Stimulated activated CD8-positive, alpha-beta memory T cell treated with anti-CD3 and anti-CD28 coated beads, Interleukin-4, amount 100 ng/mL, for 24 hours (primary cell): ENCODE results near the gene ACSS3.

Source experiments
- DNase-seq: peaks from one replicate; pipeline ENCODE4 v3.0.0-alpha.2; 2020; ENCODE audit warnings: low read depth

The ACSS3 gene

GRCh38 chr12:81231574-81232368 lies 153.9 kb downstream of the ACSS3 start:
- DNase-seq = no peak

- DNase-seq = no peak
These were observed 167.6 kb downstream of the ACSS3 start for GRCh38 chr12:81245458-81245857.

GRCh38 chr12:81245907-81246570 lies 168.2 kb downstream of the ACSS3 start:
- DNase-seq = no peak

- no peak for DNase-seq
These were observed 172.1 kb downstream of the ACSS3 start for GRCh38 chr12:81249976-81250375.

GRCh38 chr12:81252228-81252627 lies 174.3 kb downstream of the ACSS3 start:
- no peak for DNase-seq

- DNase-seq = no peak
These were observed 175.5 kb downstream of the ACSS3 start for GRCh38 chr12:81253360-81253759.

- no peak for DNase-seq
These were observed 177.6 kb downstream of the ACSS3 start for GRCh38 chr12:81255456-81255855.

GRCh38 chr12:81255947-81256346 lies 178.1 kb downstream of the ACSS3 start:
- DNase-seq = no peak

- DNase-seq = no peak
These were observed 180.2 kb downstream of the ACSS3 start for GRCh38 chr12:81257947-81258551.

- no peak for DNase-seq
These were observed 181.5 kb downstream of the ACSS3 start for GRCh38 chr12:81259360-81259759.

- DNase-seq = no peak
These were observed 183.8 kb downstream of the ACSS3 start for GRCh38 chr12:81261508-81262207.

- no peak for DNase-seq
These were observed 185.2 kb downstream of the ACSS3 start for GRCh38 chr12:81263072-81263471.

GRCh38 chr12:81270385-81270784 lies 192.5 kb downstream of the ACSS3 start:
- no peak for DNase-seq

- DNase-seq = no peak
These were observed 197.0 kb downstream of the ACSS3 start for GRCh38 chr12:81274637-81275529.

GRCh38 chr12:81284137-81284536 lies 206.3 kb downstream of the ACSS3 start:
- no peak for DNase-seq

GRCh38 chr12:81288651-81289050 lies 210.8 kb downstream of the ACSS3 start:
- no peak for DNase-seq

GRCh38 chr12:81294325-81295190 lies 216.7 kb downstream of the ACSS3 start:
- no peak for DNase-seq

GRCh38 chr12:81295251-81295650 lies 217.4 kb downstream of the ACSS3 start:
- no peak for DNase-seq

- no peak for DNase-seq
These were observed 218.9 kb downstream of the ACSS3 start for GRCh38 chr12:81296556-81297305.

GRCh38 chr12:81297601-81298000 lies 219.7 kb downstream of the ACSS3 start:
- no peak for DNase-seq
